Endothelial cell of umbilical vein (primary cell): ENCODE measurements around the gene NEU3. TPM values are rescaled to one million over a fixed set of nuclear protein-coding genes. Genes with fewer than 3 reads are reported as not detected.

Experiments
- BruUV-seq: library from RNA; stranded (reverse); fragments of 400-500 nt; replicated peaks from 2 replicates; lab custom pipeline; 2021; lab: Mats Ljungman, UMichigan
- CTCF ChIA-PET: fragments of 300-600, 350-600 bp; sonication (Branson Sonifier 250); formaldehyde crosslinking; loops from one replicate; lab custom pipeline; 2021; ENCODE audit warnings: antibody characterized with exemption, inconsistent platforms; lab: Charles Lee
- POLR2A ChIA-PET: fragments of 300-600, 350-600 bp; sonication (Branson Sonifier 250); formaldehyde crosslinking; loops from one replicate; lab custom pipeline; 2021; ENCODE audit warnings: antibody characterized with exemption, inconsistent platforms; lab: Charles Lee
- DNase-seq: peaks from one replicate; pipeline ENCODE4 v3.0.0-alpha.2; 2011; ENCODE audit warnings: low read depth, low spot score
- FAIRE-seq: peaks from 2 replicates; lab custom pipeline; 2011; peaks lifted over from hg19 to GRCh38; lab: Jason Lieb, UNC
- H2AFZ ChIP-seq: 2 replicates; pipeline ENCODE4 v1.6.0; 2012; ENCODE audit warnings: low read depth, low read length, control low read depth, inconsistent platforms
- H3K27ac ChIP-seq: 2 replicates; pipeline ENCODE4 v1.5.1; 2011; ENCODE audit warnings: low read depth, mild to moderate bottlenecking, control low read depth, low read length, moderate library complexity; ENCODE audit not compliant: insufficient read depth
- H3K27me3 ChIP-seq, 2 experiments: 2 replicates each; pipeline versions ENCODE4 v1.6.0 to v1.6.1; 2011; ENCODE audit warnings: low read length in 2 of 2, mixed read lengths in 1 of 2; ENCODE audit not compliant: control insufficient read depth in 2 of 2, insufficient read depth in 2 of 2
- H3K36me3 ChIP-seq, 2 experiments: 2 replicates in 1 of 2; 3 replicates in 1 of 2; pipeline ENCODE4 v1.5.1; 2011; ENCODE audit warnings: low read length in 2 of 2, mild to moderate bottlenecking in 1 of 2, moderate library complexity in 1 of 2; ENCODE audit not compliant: control insufficient read depth in 2 of 2, insufficient read depth in 2 of 2; ENCODE audit errors: extremely low read depth in 1 of 2
- H3K4me1 ChIP-seq: 3 replicates; pipeline ENCODE4 v1.5.1; 2011; ENCODE audit warnings: mild to moderate bottlenecking, low read length; ENCODE audit not compliant: control insufficient read depth, insufficient read depth; ENCODE audit errors: extremely low read depth
- H3K4me2 ChIP-seq: 2 replicates; pipeline ENCODE4 v1.6.1; 2011; ENCODE audit warnings: low read length, control low read depth, mixed read lengths; ENCODE audit not compliant: insufficient read depth
- H3K4me3 ChIP-seq, 3 experiments: fragments of 200-600 bp in 1 of 3; sonication (generic), shearing (Covaris generic) in 1 of 3; replicated peaks in 1 of 3; 2 replicates each; pipeline ENCODE4 v1.5.1; 2011 to 2016; ENCODE audit warnings: control low read depth in 3 of 3, low read length in 3 of 3, mild to moderate bottlenecking in 2 of 3, inconsistent platforms in 1 of 3, low read depth in 1 of 3, moderate library complexity in 1 of 3; ENCODE audit not compliant: insufficient read depth in 1 of 3
- H3K79me2 ChIP-seq: 2 replicates; pipeline ENCODE4 v1.6.0; 2012; ENCODE audit warnings: low read length, inconsistent platforms; ENCODE audit not compliant: control insufficient read depth, insufficient read depth
- H3K9ac ChIP-seq: replicated peaks from 2 replicates; pipeline ENCODE3; 2011; ENCODE audit warnings: low read length, control low read depth; ENCODE audit not compliant: insufficient read depth; ENCODE audit errors: extremely low read depth
- H3K9me1 ChIP-seq: replicated peaks from 3 replicates; pipeline ENCODE4 v1.6.0; 2011; ENCODE audit warnings: mild to moderate bottlenecking, low read length; ENCODE audit not compliant: control insufficient read depth, insufficient read depth; ENCODE audit errors: extremely low read depth
- H3K9me3 ChIP-seq: replicated peaks from 2 replicates; pipeline ENCODE4 v1.5.1; 2012; ENCODE audit warnings: low read length, inconsistent platforms; ENCODE audit not compliant: control insufficient read depth, insufficient read depth
- H4K20me1 ChIP-seq: replicated peaks from 2 replicates; pipeline ENCODE3; 2011; ENCODE audit warnings: mild to moderate bottlenecking, low read length; ENCODE audit not compliant: control insufficient read depth, insufficient read depth; ENCODE audit errors: extremely low read depth
- EZH2 ChIP-seq: IDR thresholded peaks from 2 replicates; pipeline ENCODE4 v1.6.1; 2012; ENCODE audit warnings: borderline replicate concordance, low read depth, mild to moderate bottlenecking, moderate library complexity, low read length, inconsistent platforms; ENCODE audit not compliant: severe bottlenecking
- FOS ChIP-seq: IDR thresholded peaks from 2 replicates; pipeline ENCODE4 v1.6.1; 2011; ENCODE audit warnings: mild to moderate bottlenecking, low read length, moderate library complexity, borderline replicate concordance; ENCODE audit not compliant: insufficient read depth
- GATA2 ChIP-seq: IDR thresholded peaks from 2 replicates; pipeline ENCODE4 v1.7.0; 2011; ENCODE audit warnings: low read depth, mild to moderate bottlenecking, moderate library complexity, mixed read lengths, low read length; ENCODE audit not compliant: insufficient read length, insufficient read depth
- JUN ChIP-seq: IDR thresholded peaks from 2 replicates; pipeline ENCODE4 v1.6.1; 2011; ENCODE audit warnings: borderline replicate concordance, low read depth; ENCODE audit not compliant: insufficient read length, insufficient read depth
- MYC ChIP-seq: IDR thresholded peaks from one replicate; pipeline ENCODE4 v1.6.1; 2011; ENCODE audit warnings: mild to moderate bottlenecking, low read depth, low read length
- POLR2A ChIP-seq: IDR thresholded peaks from 2 replicates; pipeline ENCODE4 v1.6.1; 2012; ENCODE audit warnings: low read depth, mild to moderate bottlenecking, control low read depth, low read length
- POLR2AphosphoS5 ChIP-seq: IDR thresholded peaks from 2 replicates; pipeline ENCODE4 v1.6.1; 2012; ENCODE audit warnings: low read depth, mild to moderate bottlenecking, control low read depth, low read length, moderate library complexity; ENCODE audit not compliant: insufficient read depth
- dilution Hi-C: fragments of 300-500 bp; cut with MboI; formaldehyde crosslinking; loops from one replicate; pipeline ENCODE4 v1.15.0; 2019; ENCODE audit warnings: low sequenced_read_pairs; ENCODE audit not compliant: extremely low pct_ligation_motif_present
- intact Hi-C: fragments of 100-400 bp; cut with micrococcal nuclease; formaldehyde crosslinking; loops from one replicate; pipeline ENCODE4 v1.10.0; 2022
- polyA plus RNA-seq, 4 experiments: library from polyadenylated mRNA; depleted of rRNA in 3 of 4; stranded (reverse) in 3 of 4; unstranded in 1 of 4; fragments of >200 nt; gene quantifications; 2 replicates each; pipeline versions ENCODE4 v1.2.1 to v1.2.3, GENCODE V29; 2011 to 2012; ENCODE audit warnings: missing spikeins in 1 of 4
- total RNA-seq: library from RNA; stranded (reverse); gene quantifications from 2 replicates; pipeline ENCODE4 v1.2.3, GENCODE V29; 2021
- TF ChIP-seq, protein P1 (sequence below): IDR thresholded peaks from 2 replicates; pipeline ENCODE4 v1.6.1; 2011; ENCODE audit not compliant: insufficient read depth, insufficient read length
- TF ChIP-seq, protein P2 (sequence below), 2 donors: IDR thresholded peaks; 1 replicate in 1 of 2; 2 replicates in 1 of 2; pipeline ENCODE4 v1.5.1; 2011; ENCODE audit warnings: low read length in 2 of 2, mild to moderate bottlenecking in 2 of 2, moderate library complexity in 2 of 2, control low read depth in 1 of 2, inconsistent platforms in 1 of 2, low read depth in 1 of 2; ENCODE audit not compliant: insufficient read depth in 1 of 2; ENCODE audit errors: extremely low read depth in 1 of 2

The NEU3 gene
- total and polyA plus RNA-seq, 2 donors (not counting 3 experiments of a cell fraction or from before 2014, with no cell fraction given): 5.9 to 7.0 TPM

DNA sequence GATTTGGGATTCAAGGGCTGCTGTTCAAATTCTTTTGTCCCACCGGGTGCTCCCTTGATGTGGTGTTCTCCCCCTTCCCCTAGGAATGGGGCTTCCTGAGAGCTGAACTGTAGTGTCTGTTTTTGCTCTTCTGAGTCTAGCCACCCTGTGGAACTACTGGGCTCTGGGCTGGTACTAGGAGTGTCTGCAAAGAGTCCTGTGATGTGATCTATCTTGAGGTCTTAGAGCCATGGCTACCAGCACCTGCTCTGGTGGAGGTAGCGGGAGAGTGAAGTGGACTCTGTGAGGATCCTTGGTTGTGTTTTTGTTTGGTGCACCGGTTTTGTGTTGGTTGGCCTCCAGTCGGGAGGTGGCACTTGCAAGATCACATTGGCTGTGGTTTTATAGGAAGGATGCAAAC lies 61.8 kb downstream of the NEU3 start:
- ChIA-PET POLR2A (no interaction called here), CTCF (no interaction called here)
- Histone ChIP-seq H3K4me1 (no peaks in the 10 kb centered on the region), H3K27ac (no peak overlapping the region), H3K4me2 (no peak overlapping the region), H3K9me3 (no peaks in the 10 kb centered on the region), H3K9me1 (no peaks in the 10 kb centered on the region), H4K20me1 (no peaks in the 10 kb centered on the region), H3K4me3 (no peak overlapping the region), H3K9ac (no peak overlapping the region), H3K27me3 (peaks cover 7 to 23% of the 10 kb centered on the region in 2 experiments), H3K79me2 (no peaks in the 10 kb centered on the region), H3K36me3 (no peaks in the 10 kb centered on the region), H2AFZ (no peak overlapping the region)
- intact Hi-C loops (no loop called here), dilution Hi-C loops (no loop called here)
- no peak for FAIRE-seq
- BruUV-seq: no TSS peak
- TF ChIP-seq POLR2A (no peak), FOS (no peak), MYC (no peak), GATA2 (no peak), JUN (no peak), EZH2 (no peak), POLR2AphosphoS5 (no peak)
- TF ChIP-seq, protein P1, sequence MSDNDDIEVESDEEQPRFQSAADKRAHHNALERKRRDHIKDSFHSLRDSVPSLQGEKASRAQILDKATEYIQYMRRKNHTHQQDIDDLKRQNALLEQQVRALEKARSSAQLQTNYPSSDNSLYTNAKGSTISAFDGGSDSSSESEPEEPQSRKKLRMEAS: no peak
- TF ChIP-seq, protein P2, sequence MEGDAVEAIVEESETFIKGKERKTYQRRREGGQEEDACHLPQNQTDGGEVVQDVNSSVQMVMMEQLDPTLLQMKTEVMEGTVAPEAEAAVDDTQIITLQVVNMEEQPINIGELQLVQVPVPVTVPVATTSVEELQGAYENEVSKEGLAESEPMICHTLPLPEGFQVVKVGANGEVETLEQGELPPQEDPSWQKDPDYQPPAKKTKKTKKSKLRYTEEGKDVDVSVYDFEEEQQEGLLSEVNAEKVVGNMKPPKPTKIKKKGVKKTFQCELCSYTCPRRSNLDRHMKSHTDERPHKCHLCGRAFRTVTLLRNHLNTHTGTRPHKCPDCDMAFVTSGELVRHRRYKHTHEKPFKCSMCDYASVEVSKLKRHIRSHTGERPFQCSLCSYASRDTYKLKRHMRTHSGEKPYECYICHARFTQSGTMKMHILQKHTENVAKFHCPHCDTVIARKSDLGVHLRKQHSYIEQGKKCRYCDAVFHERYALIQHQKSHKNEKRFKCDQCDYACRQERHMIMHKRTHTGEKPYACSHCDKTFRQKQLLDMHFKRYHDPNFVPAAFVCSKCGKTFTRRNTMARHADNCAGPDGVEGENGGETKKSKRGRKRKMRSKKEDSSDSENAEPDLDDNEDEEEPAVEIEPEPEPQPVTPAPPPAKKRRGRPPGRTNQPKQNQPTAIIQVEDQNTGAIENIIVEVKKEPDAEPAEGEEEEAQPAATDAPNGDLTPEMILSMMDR (IDR thresholded peaks at IDR 0.05; ENCODE audit: extremely low read depth in 1 of 2, insufficient read depth in 1 of 2, low read depth in 1 of 2, low read length in 2 of 2): no peak
- DNase-seq: no peak
